NCI-H2107 treated with DMSO at 0.1 percent for 48 hours (cell line): ENCODE results near the gene FOCAD.

Experiments used
- DNase-seq: peaks from one replicate; lab custom pipeline; 2025; ENCODE audit not compliant: unreplicated experiment; lab: John Stamatoyannopoulos, UW

The FOCAD gene

GRCh38 chr9:20786807-20787206, 102.7 kb downstream of the FOCAD start:
- no peak for DNase-seq

- no peak for DNase-seq
Measured at GRCh38 chr9:20788526-20789451, 104.7 kb downstream of the FOCAD start.

- DNase-seq: no peak
Measured at GRCh38 chr9:20790721-20791120, 106.7 kb downstream of the FOCAD start.

GRCh38 chr9:20791682-20792081, 107.6 kb downstream of the FOCAD start:
- DNase-seq: no peak

- DNase-seq: no peak
Measured at GRCh38 chr9:20804489-20805250, 120.6 kb downstream of the FOCAD start.

- no peak for DNase-seq
Measured at GRCh38 chr9:20805766-20806165, 121.7 kb downstream of the FOCAD start.

GRCh38 chr9:20808002-20808401, 123.9 kb downstream of the FOCAD start:
- DNase-seq: no peak

GRCh38 chr9:20811872-20812271, 127.8 kb downstream of the FOCAD start:
- DNase-seq: no peak

- DNase-seq: no peak
Measured at GRCh38 chr9:20815923-20816703, 132.1 kb downstream of the FOCAD start.

GRCh38 chr9:20823051-20823450, 139.0 kb downstream of the FOCAD start:
- DNase-seq: no peak

GRCh38 chr9:20831028-20831427, 147.0 kb downstream of the FOCAD start:
- no peak for DNase-seq

- DNase-seq: no peak
Measured at GRCh38 chr9:20832775-20833174, 148.7 kb downstream of the FOCAD start.

GRCh38 chr9:20835377-20836286, 151.6 kb downstream of the FOCAD start:
- no peak for DNase-seq

GRCh38 chr9:20837166-20837565, 153.1 kb downstream of the FOCAD start:
- no peak for DNase-seq

- no peak for DNase-seq
Measured at GRCh38 chr9:20838218-20838617, 154.2 kb downstream of the FOCAD start.

GRCh38 chr9:20844916-20845315, 160.9 kb downstream of the FOCAD start:
- DNase-seq: no peak

GRCh38 chr9:20848490-20848889, 164.4 kb downstream of the FOCAD start:
- no peak for DNase-seq

- no peak for DNase-seq
Measured at GRCh38 chr9:20853866-20854265, 169.8 kb downstream of the FOCAD start.

GRCh38 chr9:20854444-20854843, 170.4 kb downstream of the FOCAD start:
- no peak for DNase-seq

GRCh38 chr9:20863945-20864344, 179.9 kb downstream of the FOCAD start:
- DNase-seq: no peak
